ENCODE data around the gene ATL2.
"Not testable (repeated sequence)": the region's sequence is repeated elsewhere in the genome, so short reads cannot be mapped to it uniquely, and the experiment has no call there.

Gene ATL2

DNA sequence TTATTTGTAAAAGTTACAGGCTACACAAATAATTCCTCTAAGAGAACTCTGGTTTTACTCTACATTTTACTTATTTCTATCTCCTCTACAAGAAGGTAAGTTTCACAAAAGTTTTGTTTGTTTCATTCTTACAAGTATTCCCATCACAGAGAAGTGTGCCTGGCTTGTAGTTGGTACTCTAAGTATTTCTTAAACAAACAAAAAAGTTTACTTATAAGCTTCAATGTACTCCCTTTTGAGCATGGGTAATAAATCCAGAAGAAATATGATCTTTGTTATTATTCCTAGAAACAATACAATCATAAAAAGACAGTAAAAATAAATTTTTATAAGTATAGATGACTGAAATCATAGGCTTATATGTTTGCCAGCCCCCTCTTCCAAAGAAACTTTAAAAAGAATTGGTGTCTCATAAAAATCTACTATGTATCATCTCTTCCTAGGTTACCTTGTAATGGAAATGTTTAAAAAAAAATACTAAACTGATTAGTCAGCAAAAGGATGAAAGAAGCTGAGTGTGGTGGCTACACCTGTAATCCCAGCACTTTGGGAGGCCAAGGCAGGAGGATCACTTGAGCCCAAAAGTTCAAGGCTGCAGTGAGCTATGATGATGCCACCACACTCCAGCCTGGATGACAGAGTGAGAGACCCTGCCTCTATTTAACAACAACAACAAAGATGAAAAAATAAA, 54.7 kb downstream of the ATL2 start:
- no peak for DNase-seq

DNA sequence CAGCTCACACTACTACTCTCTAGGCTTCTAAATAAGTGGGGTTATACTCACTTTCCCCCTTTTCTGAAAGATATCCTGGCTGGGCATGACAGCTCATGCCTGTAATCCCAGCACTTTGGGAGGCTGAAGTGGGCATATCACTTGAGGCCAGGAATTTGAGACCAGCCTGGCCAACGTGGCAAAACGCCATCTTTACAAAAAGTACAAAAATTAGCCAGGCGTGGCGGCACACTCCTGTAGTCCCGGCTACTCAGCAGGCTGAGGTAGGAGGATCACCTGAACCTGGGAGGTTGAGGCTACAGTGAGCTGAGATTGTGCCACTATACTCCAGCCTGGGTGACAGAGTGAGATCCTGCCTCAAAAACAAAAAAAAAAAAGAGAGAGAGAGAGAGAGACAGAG, 57.8 kb downstream of the ATL2 start:
- not testable (repeated sequence) for DNase-seq

DNA sequence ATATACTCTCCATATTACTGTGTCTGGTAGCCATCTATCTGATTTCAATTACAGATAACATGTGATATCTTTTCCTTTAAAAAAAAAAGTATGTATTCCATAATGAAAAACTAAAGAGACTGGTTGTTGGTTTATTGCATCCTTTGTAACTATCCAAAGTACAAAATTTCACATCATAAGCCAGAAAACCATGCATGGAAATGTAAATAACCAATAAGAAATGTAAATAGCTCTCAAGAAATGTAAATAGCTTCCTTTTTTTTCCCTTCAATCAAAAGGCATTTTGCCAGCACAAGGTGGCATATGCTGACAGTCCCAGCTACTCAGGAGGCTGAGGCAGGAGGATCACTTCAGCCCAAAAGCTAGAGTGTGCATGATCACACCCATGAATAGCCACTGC, 59.3 kb downstream of the ATL2 start:
- no peak for DNase-seq

DNA sequence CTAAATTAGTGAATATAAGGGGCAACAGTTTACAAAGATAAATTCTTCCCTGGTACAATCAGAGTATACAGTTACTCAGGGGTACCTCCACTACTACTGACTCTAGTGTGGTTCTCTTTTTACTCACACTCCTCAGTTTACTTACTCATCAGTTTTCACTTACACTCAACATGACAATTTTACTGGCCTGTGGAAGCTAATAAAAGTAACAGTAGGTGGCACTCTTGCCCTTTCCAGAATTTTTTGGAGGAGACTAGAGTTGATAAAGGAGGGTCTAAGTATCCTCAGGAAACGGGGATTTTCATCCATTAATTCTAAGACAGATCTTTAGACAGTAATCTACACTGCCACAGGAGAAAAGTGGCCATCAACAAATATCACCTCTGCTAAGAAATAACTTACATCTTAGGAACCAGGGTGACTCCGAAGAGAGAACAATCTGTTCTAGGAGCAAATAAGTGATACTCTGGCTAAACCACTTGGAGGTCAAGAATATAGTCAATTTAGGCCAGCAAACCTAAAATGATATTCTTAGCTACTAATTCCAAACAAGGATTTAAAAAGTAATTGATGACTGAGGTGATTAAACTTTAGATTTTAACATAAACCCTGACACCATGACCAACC, 61.3 kb downstream of the ATL2 start:
- DNase-seq: no peak

DNA sequence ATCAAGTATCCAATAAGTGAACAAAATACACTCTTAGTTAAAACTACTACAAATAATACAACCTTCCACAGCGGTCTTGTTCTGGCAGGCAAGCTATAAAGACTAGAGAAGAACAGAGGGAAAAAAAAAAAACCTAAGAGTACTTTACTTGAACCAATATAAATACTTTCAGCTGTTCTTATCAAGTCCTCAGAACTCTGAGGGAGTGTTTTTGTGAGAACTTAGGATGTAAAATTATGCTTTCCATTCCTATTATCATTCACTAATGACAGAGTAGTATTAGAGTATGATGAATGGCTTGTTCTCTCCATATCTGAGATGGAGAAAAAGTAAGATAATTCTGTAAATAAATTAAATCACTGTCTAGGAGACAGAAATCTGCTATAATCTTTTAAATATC, 68.3 kb downstream of the ATL2 start:
- no peak for DNase-seq

DNA sequence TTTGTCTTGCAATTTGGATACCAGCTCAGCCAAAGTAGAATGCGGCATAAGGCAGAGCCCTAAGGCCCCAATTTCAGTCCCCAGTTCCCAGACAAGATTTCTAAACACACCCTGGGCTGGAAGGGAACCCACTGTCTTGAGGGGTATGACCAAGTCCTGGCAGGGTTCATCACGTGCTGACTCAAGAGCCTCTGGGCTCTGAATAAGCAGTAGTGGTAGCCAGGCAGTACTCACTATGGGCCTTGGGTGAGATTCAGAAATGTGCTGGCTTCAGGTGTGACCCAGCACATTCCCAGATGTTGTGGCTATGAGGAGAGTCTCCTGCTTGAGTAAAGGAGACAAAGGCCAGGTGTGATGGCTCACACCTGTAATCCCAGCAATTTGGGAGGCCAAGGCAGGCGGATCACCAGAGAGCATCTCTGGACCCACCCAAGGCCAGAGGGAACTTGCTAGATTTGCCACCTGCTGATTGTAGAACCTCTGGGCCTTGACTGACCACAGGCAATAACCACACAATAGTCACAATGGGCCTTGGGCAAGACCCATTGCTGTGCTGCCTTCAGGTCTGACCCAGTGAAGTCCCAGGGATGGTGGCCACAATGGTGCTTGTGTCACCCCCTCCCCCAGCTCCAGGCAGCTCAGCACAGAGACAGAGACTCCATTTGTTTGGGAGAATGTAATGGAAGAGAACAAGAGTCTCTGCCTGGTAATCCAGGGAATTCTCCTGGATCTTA, 74.9 kb downstream of the ATL2 start:
- no peak for DNase-seq

DNA sequence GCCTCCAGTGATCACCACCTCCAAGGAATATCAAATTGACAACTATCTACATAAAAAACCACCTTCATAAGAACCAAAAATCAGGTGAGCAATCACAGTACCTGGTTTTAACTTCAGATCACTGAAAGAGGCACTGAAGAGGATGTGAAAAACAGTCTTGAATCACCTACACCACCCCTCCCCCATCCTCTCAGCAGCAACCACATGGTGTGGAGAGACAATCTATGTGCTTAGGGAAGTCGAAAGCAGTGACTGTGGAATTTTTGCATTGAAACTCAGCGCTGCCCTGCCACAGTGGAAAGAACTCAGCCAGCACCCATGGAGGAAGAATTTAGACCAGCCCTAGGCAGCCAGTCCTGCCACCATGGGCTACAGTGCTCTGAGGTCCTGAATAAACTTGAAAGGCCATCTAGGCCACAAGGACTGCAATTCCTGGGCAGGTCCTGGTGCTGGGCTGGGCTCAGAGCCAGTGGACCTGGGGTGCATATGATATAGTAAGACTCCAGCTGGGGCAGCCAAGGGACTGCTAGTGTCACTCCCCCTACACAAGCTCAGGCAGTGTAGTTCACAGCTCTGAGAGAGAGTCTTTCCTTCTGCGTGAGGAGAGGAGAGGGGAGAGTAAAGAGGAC, 75.6 kb downstream of the ATL2 start:
- DNase-seq: no peak

DNA sequence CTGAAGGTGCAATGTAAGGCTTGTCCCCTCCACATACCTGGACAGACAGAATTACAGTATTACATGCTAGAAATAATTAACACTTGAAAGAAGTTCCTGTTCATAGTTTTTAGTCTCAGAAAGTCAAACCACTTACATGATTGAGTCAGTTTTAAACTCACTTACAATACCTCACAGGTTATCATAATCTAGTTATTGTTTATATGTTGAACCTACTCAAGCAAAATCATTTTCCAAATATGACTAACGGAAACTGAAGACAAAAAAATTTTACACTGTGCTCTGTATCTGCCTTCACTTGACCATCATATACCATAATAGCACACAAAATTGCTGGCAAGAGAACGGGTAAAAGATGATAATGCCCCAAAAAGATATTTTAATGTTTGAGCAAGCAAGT, 78.5 kb downstream of the ATL2 start:
- DNase-seq: no peak

DNA sequence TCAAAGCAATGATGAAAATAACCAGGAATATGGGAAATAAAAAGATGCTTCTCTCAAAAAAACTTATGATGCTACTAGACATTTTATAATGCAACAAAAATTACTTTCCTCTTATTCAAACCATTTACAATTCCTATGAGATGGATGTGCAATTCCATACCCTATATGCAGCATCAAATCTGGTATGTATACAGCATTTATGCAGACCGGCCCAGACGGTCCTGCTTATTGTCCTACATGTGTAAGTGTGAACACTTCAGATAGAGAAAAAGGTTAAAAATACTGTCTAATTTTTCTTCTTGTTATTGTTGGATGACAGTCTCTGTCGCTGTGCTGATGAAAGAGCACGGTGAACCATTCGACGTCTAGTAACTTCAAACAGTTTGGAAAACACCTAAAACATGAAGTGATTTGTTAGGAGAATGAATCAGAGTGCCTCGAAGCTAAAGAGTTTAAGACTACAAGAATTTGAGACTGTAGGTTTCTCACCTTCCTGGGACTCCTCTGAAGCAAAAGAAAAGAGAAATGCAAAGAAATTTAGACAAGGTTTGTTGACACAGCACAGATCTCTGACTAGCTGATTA, 80.8 kb downstream of the ATL2 start:
- no peak for DNase-seq

DNA sequence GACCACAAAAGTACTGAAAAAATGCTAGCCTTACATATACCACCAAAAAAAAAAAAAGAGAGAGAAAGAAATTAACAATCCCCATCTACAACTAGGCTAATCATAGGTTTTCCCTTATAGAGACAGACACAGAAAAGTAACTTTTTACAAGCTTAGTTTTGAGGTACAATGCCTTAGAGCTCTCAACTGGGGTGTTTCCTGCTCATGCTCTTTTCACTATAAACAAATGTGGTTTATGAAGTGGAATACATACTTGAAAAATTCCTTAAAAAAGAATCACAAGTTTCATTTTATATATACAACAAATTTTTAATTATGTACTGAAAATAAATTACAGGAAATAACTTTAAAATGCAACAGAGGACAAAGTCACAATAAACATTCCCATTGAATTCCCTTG, 82.5 kb downstream of the ATL2 start:
- DNase-seq: no peak

DNA sequence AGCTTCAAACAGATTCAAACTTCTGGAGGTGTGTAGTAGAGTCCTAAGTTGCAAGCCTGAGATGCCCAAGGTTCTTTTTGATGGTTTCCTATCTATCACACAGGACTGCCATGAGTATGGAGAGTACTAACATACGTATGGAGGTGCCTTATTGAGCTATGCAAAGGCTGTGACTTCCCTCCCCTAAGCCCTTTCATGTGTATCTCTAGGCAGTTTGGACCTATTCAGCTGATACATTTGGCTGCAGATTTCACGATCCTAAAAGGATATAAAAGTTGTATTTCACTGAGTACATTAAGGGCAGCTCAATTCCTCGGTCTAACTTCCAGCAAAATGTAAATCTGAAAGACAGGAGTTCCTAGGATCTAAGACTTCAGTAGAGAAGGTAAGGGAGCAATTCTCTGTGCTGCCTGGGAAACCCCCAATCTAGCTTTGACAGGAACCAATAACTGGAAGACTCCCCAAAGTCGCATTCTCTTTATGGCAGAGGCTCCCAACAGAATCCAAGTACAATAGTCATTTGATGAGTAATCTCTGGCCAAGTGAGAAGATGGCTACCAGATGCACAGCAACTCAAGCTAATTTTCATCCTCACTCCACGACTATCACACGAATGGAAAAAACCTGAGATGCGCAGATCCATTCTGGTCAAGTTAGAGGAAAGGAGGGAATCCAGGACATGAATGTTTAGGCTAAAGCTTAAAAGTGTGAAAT, 83.8 kb downstream of the ATL2 start:
- no peak for DNase-seq

DNA sequence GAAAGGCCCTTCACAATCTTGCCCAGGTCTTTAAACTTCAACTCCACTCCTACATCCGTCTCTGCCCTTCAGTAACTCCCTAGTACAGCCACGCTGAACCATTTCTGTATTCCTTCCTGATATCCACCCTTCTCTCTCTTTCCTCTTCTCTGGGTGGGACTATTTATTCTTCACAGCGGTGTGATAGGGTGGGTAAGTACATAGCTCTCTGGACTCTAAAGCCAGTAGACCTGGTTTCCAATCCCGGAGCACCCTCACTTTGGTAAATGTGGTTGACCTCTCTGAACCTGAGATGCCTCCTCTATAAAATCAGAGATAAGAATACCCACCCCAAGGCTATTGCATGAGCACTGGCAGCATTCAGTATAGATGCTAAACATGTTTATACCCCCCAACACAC, 86.7 kb downstream of the ATL2 start:
- DNase-seq: no peak

DNA sequence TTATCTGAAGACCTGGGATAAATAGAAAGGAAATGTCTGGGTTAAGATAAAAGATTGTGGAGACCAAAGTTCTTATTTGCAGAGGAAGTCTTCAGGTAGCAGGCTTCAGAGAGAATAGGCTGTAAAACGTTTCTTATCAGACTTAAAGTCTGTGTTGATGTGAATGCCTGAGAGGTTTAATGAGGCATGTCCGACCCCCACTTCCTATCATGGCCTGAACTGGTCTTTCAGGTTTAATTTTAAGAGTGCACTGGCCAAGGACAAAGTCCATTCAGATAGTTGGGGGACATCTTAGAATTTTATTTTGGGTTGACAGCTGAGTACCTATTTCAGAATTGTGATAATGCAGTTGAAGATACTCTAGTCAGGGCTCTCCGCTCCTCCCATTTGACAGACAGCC, 92.1 kb downstream of the ATL2 start:
- no peak for DNase-seq

DNA sequence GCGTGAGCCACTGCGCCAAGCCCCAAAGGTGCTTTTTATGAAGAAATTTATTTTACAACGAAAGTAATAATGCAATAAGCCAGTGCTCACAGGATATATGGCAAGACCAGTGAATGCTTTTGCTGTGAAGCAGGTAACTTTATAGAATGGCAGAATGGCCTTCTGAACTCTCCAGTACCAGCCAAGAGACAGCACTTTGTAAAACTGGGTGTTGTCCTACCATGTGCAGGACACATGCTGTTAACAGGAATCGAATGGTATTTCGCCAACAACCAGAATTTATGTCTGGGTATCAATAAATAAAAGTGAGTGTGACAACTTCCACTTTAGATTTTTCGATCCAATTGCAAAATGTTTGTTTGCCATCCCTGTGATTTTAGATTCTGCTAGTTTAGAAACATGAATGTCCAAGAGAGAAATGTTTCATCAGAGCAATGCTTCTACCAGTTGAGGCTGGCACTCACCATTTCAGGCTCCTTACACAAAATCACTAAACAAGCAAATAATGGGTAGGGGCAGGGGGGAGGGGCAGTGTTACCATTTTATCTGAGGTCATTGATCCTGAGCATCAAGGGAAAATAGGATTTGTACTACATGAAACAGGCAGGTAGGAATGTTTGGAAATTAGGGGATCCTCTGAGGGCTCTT, 95.9 kb downstream of the ATL2 start:
- no peak for DNase-seq

DNA sequence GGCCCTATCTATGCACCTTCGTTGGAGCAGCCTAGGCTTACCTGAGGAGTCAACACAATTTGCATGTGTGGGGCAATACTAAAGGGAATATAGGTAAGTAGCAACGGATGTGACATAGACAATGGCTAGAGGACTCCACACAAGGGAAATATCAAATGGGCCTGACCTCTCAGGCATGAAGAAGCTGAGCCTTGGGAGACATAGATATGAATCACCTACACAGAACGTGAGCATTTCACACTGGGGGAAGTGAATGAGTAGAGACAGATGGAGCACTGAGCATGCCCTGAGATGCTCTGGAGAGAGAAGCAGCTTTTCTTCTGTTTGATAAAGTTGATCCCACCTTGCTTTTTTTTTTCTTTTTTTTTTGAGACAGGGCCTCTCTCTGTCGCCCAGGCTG, 97.9 kb downstream of the ATL2 start:
- DNase-seq: no peak

DNA sequence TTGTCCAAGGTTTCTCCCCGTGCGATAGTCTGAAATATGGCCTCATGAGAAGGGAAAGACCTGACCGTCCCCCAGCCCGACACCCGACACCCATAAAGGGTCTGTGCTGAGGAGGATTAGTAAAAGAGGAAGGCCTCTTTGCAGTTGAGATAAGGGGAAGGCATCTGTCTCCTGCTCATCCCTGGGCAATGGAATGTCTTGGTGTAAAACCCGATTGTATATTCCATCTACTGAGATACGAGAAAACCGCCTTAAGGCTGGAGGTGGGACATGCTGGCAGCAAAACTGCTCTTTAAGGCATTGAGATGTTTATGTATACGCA, 99.0 kb downstream of the ATL2 start:
- DNase-seq: not testable (repeated sequence)

DNA sequence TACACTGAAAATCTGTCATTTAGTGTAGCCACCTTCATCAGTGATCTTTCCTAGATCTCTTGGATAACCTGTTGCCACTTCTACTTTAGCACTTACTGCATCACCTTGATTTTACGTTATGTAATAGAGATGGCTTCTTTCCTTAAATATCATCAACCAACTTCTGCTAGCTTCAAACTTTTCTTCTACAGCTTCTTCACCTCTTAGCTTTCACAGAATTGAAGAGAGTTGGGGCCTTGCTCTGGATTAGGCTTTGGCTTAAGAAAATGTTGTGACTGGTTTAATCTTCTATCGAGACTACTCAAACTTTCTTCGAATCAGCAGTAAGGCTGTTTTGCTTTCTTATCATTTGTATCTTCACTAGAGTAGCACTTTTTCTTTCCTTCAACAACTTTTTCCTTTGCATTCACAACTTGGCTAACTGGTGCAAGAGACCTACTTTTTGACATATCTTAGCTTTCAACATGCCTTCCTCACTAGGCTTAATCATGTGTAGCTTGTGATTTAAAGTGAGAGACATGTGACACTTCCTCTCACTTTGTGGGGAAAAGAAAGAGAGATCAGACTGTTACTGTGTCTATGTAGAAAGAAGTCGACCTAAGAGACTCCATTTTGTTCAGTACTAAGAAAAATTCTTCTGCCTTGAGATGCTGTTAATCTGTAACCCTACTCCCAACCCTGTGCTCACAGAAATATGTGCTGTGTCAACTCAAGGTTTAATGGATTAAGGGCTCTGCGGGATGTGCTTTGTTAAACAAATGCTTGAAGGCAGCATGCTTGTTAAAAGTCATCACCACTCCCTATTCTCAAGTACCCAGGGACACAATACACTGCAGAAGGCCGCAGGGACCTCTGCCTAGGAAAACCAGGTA, 99.6 kb downstream of the ATL2 start:
- DNase-seq: no peak

DNA sequence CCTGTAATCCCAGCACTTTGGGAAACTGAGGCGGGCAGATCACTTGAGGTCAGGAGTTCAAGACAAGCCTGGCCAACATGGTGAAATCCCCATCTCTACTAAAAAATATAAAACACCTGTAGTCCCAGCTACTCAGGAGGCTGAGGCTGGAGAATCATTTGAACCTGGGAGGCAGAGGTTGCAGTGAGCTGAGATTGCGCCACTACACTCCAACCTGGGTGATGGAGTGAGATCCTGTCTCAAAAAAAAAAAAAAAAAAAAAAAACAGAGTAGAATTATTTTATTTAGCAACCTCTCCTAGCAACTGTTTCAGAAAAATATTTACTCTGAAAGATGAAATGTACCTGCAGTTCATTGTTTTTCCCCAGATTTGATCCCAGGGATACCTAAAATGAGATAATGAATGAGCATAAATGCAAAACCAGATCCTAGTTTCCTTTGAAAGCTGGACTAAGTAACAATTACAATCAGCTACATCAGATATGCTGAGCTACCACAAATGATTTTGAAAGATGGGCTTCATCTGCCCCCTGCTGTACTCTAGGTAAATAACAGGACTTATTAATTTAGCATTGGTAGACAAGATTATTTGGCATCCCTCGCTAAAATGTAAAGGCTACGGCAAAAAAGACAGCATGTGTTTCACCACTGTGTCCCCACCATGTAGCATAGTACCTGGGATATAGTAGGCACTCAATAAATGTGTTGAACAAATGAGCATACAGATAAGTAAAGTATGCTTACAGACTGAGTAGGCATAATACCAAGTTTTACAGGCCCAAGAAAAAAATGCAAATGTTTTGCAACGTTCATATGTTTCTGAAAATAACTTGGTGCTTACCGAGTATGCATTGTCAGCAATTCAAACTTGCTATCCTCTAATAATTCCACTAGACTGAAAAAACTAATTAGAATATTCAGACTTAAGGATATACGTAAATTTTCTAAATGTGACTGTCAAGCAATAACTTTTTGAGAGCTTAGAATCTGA, 102.5 kb downstream of the ATL2 start:
- DNase-seq: no peak

DNA sequence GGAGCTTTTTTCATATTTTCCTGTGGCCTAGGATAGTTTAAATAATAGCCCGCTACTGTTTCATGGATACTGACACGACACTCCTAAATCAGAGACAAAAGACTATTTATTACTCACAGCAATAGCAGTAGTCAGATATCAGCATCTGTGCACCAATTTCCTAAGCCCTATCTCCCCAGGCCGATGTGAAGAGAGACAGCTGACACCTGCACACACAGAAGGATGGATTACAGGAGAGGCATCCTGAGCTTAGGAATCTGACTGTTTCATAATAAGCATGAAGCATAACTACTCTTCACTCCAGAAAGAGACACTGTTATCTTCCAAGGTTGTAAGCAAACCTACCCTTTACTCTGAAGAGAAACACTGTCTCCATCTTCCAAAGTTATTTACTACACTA, 105.4 kb downstream of the ATL2 start:
- no peak for DNase-seq

DNA sequence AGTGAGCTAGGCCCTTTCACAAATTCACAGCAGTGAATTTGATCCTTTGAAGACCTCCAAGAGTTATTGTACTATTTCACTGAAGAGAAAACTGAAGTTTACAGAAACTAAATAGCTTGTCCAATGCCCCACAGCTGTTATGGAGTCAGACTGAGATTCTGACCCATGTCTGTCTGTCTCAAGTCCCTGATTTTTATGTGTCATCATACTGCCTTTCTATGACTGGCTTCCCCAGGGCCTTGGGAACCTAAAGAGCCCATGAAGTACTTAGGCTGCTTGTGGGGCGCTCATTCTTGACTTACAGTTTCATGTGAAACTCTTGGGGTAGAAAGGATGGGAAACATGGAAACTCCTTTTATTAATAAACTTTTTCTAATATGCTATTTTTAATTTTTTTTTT, 107.7 kb downstream of the ATL2 start:
- DNase-seq: no peak
